Fibroblast of lung (primary cell): ENCODE results near the gene BAD. TPM values are rescaled to one million over a fixed set of nuclear protein-coding genes. Genes with fewer than 3 reads are reported as not detected.

Experiments
- DNase-seq, 2 donors: peaks; one replicate each; pipeline versions ENCODE4 v3.0.0 to v3.0.0-alpha.2; 2010; ENCODE audit warnings: low read depth in 2 of 2
- H2AFZ ChIP-seq: 2 replicates; pipeline ENCODE4 v1.5.1; 2012; ENCODE audit warnings: low read length, control low read depth, inconsistent platforms
- H3K27ac ChIP-seq: 2 replicates; pipeline ENCODE4 v1.5.1; 2011; ENCODE audit warnings: low read length, control low read depth; ENCODE audit not compliant: insufficient read depth
- H3K27me3 ChIP-seq: 2 replicates; pipeline ENCODE4 v1.5.1; 2011; ENCODE audit warnings: mild to moderate bottlenecking, low read length; ENCODE audit not compliant: control insufficient read depth, insufficient read depth
- H3K36me3 ChIP-seq: 2 replicates; pipeline ENCODE4 v1.5.1; 2011; ENCODE audit warnings: low read length; ENCODE audit not compliant: control insufficient read depth, insufficient read depth
- H3K4me1 ChIP-seq: 2 replicates; pipeline ENCODE4 v1.5.1; 2011; ENCODE audit warnings: low read length; ENCODE audit not compliant: control insufficient read depth, insufficient read depth; ENCODE audit errors: extremely low read depth
- H3K4me2 ChIP-seq: 2 replicates; pipeline ENCODE4 v1.5.1; 2011; ENCODE audit warnings: low read length, control low read depth; ENCODE audit not compliant: insufficient read depth; ENCODE audit errors: extremely low read depth
- H3K4me3 ChIP-seq, 4 experiments: fragments of 200-600 bp in 1 of 4; sonication (generic) in 1 of 4; replicated peaks in 1 of 4; 2 replicates each; pipeline ENCODE4 v1.5.1; 2011 to 2016; ENCODE audit warnings: low read length in 4 of 4, low read depth in 3 of 4, mild to moderate bottlenecking in 3 of 4, control low read depth in 2 of 4, inconsistent platforms in 1 of 4, mixed read lengths in 1 of 4; ENCODE audit not compliant: insufficient read depth in 1 of 4; ENCODE audit errors: control extremely low read depth in 1 of 4
- H3K79me2 ChIP-seq: 2 replicates; pipeline ENCODE4 v1.5.1; 2012; ENCODE audit warnings: mild to moderate bottlenecking, low read length, inconsistent platforms; ENCODE audit not compliant: control insufficient read depth, insufficient read depth
- H3K9ac ChIP-seq: 2 replicates; pipeline ENCODE4 v1.5.1; 2011; ENCODE audit warnings: mild to moderate bottlenecking, low read length, control low read depth; ENCODE audit not compliant: insufficient read depth
- H3K9me3 ChIP-seq: 2 replicates; pipeline ENCODE4 v1.5.1; 2012; ENCODE audit warnings: low read depth, low read length; ENCODE audit not compliant: control insufficient read depth, insufficient read depth
- H4K20me1 ChIP-seq: 2 replicates; pipeline ENCODE4 v1.5.1; 2011; ENCODE audit warnings: low read length; ENCODE audit not compliant: control insufficient read depth, insufficient read depth; ENCODE audit errors: extremely low read depth
- CTCF ChIP-seq, 2 donors: IDR thresholded peaks in 1 of 2; conservative IDR thresholded peaks in 1 of 2; 1 replicate in 1 of 2; 2 replicates in 1 of 2; pipeline ENCODE4 v1.5.1; 2011 to 2012; ENCODE audit warnings: low read length in 2 of 2, control low read depth in 1 of 2, inconsistent platforms in 1 of 2, low read depth in 1 of 2, mild to moderate bottlenecking in 1 of 2
- EZH2 ChIP-seq: IDR thresholded peaks from 2 replicates; pipeline ENCODE4 v1.5.1; 2012; ENCODE audit warnings: low read length, control low read depth, mild to moderate bottlenecking; ENCODE audit errors: missing control alignments
- polyA plus RNA-seq, 2 donors: library from polyadenylated mRNA; depleted of rRNA in 1 of 2; stranded (reverse) in 1 of 2; unstranded in 1 of 2; fragments of >200 nt; gene quantifications; 2 replicates each; pipeline ENCODE4 v1.2.1, GENCODE V29; 2011 to 2012; ENCODE audit warnings: missing spikeins in 1 of 2
- total RNA-seq: library from RNA; depleted of rRNA; stranded (reverse); fragments of >200 nt; gene quantifications from 2 replicates; pipeline ENCODE4 v1.2.1, GENCODE V29; 2014

BAD gene
- total and polyA plus RNA-seq, 2 donors (not counting 1 experiment from before 2014, with no cell fraction given): 31.6 to 79.9 TPM

GRCh38 chr11:64322925-64323260 lies 38.4 kb upstream of the BAD start:
- H3K27ac ChIP-seq: no peak overlapping the region
- TF ChIP-seq EZH2 (no peak), CTCF (conservative IDR thresholded peaks at IDR 0.05 in 1 of 2, IDR thresholded peaks at IDR 0.05 in 1 of 2; ENCODE audit: low read depth in 1 of 2, low read length in 2 of 2) (no peak)
- H4K20me1 ChIP-seq: no peaks in the 10 kb centered on the region

GRCh38 chr11:64321533-64321932 lies 37.1 kb upstream of the BAD start:
- Histone ChIP-seq H4K20me1 (no peaks in the 10 kb centered on the region), H3K79me2 (peaks cover 8% of the 10 kb centered on the region), H2AFZ (no peak overlapping the region), H3K4me1 (no peaks in the 10 kb centered on the region), H3K4me2 (no peak overlapping the region), H3K27ac (no peak overlapping the region), H3K36me3 (peaks cover 5% of the 10 kb centered on the region), H3K4me3 (no peak overlapping the region), H3K9ac (no peak overlapping the region), H3K27me3 (no peaks in the 10 kb centered on the region), H3K9me3 (no peaks in the 10 kb centered on the region)
- peak in 1 of 2 donors; percentile 76 for DNase-seq
- no peak for TF ChIP-seq CTCF (conservative IDR thresholded peaks at IDR 0.05 in 1 of 2, IDR thresholded peaks at IDR 0.05 in 1 of 2; ENCODE audit: low read depth in 1 of 2, low read length in 2 of 2)
- TF ChIP-seq EZH2: no peak

More at GRCh38 chr11:64322925-64323260, 38.4 kb upstream of the BAD start:
- Histone ChIP-seq H3K79me2 (peaks cover 4% of the 10 kb centered on the region), H3K4me1 (no peaks in the 10 kb centered on the region), H3K9ac (no peak overlapping the region), H3K27me3 (no peaks in the 10 kb centered on the region), H3K4me2 (no peak overlapping the region), H3K36me3 (peaks cover 5% of the 10 kb centered on the region), H2AFZ (no peak overlapping the region), H3K4me3 (no peak overlapping the region), H3K9me3 (no peaks in the 10 kb centered on the region)
- no peak for DNase-seq

- Histone ChIP-seq H3K27me3 (no peaks in the 10 kb centered on the region), H2AFZ (no peak overlapping the region), H3K4me1 (no peaks in the 10 kb centered on the region), H3K4me3 (no peak overlapping the region), H3K36me3 (peaks cover 5% of the 10 kb centered on the region), H3K9me3 (no peaks in the 10 kb centered on the region), H3K27ac (no peak overlapping the region), H3K4me2 (no peak overlapping the region), H4K20me1 (no peaks in the 10 kb centered on the region), H3K9ac (no peak overlapping the region), H3K79me2 (peaks cover 12% of the 10 kb centered on the region)
- no peak for DNase-seq
- TF ChIP-seq CTCF (conservative IDR thresholded peaks at IDR 0.05 in 1 of 2, IDR thresholded peaks at IDR 0.05 in 1 of 2; ENCODE audit: low read depth in 1 of 2, low read length in 2 of 2) (no peak), EZH2 (no peak)
These were observed 36.6 kb upstream of the BAD start for GRCh38 chr11:64321026-64321425.
